Stomach (tissue), 4 donors: ENCODE measurements around the gene RALGAPA2.

Source experiments
- CTCF ChIP-seq, 7 experiments: fragments of 450-650 bp in 4 of 7; fragments of 200-600 bp in 3 of 7; sonication (generic) in 3 of 7; IDR thresholded peaks; one replicate each; pipeline ENCODE4 v1.5.1; 2016 to 2019; ENCODE audit warnings: antibody characterized with exemption in 7 of 7, control low read depth in 2 of 7, mild to moderate bottlenecking in 1 of 7
- POLR2AphosphoS5 ChIP-seq, 3 donors: sonication (generic); formaldehyde crosslinking; IDR thresholded peaks; one replicate each; pipeline ENCODE4 v1.6.1; 2016; ENCODE audit warnings: antibody characterized with exemption in 3 of 3

GRCh38 chr20:20743511-20744169 lies 31.2 kb upstream of the RALGAPA2 start:
- TF ChIP-seq POLR2AphosphoS5 (IDR thresholded peaks at IDR 0.05): peak; percentile 37 to 78 (median 41)
- TF ChIP-seq CTCF (IDR thresholded peaks at IDR 0.05): peak in 1 of 7 experiments; percentile 1
